Transverse colon (tissue), 4 donors: ENCODE data around the gene LRRC4.

Experiments
- EP300 ChIP-seq: sonication (generic); formaldehyde crosslinking; IDR thresholded peaks from one replicate; pipeline ENCODE4 v1.6.1; 2017; ENCODE audit warnings: antibody characterized with exemption, low read depth
- POLR2AphosphoS5 ChIP-seq, 3 donors: sonication (generic); formaldehyde crosslinking; IDR thresholded peaks; one replicate each; pipeline ENCODE4 v1.6.1; 2016; ENCODE audit warnings: antibody characterized with exemption in 3 of 3
- TF ChIP-seq, protein P1 (sequence below), 5 experiments: fragments of 200-600 bp in 3 of 5; fragments of 450-650 bp in 2 of 5; sonication (generic) in 3 of 5; IDR thresholded peaks; 1 replicate in 2 of 5; 2 replicates in 3 of 5; pipeline ENCODE4 v1.5.1; 2016 to 2017; ENCODE audit warnings: antibody characterized with exemption in 5 of 5, inconsistent platforms in 3 of 5, mild to moderate bottlenecking in 2 of 5, moderate library complexity in 1 of 5

DNA sequence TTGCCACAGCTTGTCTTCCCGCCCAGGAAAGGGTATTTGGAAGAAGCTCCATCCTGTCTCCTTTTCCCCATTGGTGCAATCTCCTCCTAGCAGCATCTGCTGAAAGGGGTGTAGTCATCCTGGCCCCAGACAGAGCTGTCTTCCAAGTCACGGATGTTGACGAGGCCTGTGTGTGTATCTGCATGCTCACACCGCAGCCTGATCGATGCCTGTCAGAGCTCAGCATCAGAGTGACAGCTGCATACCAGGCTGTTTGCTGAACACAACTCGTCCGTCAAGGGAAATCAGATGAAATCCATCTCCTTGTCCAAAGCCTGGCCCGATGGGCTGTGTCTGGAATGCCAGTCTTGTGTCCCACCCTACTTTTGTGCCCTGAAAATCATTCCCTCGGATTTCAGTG lies 21.2 kb upstream of the LRRC4 start:
- TF ChIP-seq, protein P1, sequence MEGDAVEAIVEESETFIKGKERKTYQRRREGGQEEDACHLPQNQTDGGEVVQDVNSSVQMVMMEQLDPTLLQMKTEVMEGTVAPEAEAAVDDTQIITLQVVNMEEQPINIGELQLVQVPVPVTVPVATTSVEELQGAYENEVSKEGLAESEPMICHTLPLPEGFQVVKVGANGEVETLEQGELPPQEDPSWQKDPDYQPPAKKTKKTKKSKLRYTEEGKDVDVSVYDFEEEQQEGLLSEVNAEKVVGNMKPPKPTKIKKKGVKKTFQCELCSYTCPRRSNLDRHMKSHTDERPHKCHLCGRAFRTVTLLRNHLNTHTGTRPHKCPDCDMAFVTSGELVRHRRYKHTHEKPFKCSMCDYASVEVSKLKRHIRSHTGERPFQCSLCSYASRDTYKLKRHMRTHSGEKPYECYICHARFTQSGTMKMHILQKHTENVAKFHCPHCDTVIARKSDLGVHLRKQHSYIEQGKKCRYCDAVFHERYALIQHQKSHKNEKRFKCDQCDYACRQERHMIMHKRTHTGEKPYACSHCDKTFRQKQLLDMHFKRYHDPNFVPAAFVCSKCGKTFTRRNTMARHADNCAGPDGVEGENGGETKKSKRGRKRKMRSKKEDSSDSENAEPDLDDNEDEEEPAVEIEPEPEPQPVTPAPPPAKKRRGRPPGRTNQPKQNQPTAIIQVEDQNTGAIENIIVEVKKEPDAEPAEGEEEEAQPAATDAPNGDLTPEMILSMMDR (IDR thresholded peaks at IDR 0.05) = no peak
- no peak for TF ChIP-seq EP300
- TF ChIP-seq POLR2AphosphoS5 (IDR thresholded peaks at IDR 0.05) = no peak
